Caco-2 (cell line): ENCODE results near the gene S1PR3. TPM values are rescaled to one million over a fixed set of nuclear protein-coding genes. Genes with fewer than 3 reads are reported as not detected.

ENCODE experiments used
- BruUV-seq: library from RNA; stranded (reverse); fragments of 400-500 nt; replicated peaks from 2 replicates; lab custom pipeline; 2021; lab: Mats Ljungman, UMichigan
- CTCF ChIA-PET: fragments of 300-600 bp; sonication (Branson Sonifier 250); formaldehyde crosslinking; loops from one replicate; lab custom pipeline; 2022; ENCODE audit warnings: antibody characterized with exemption; lab: Charles Lee
- POLR2A ChIA-PET: fragments of 300-600 bp; sonication (Branson Sonifier 250); formaldehyde crosslinking; loops from one replicate; lab custom pipeline; 2022; ENCODE audit warnings: antibody characterized with exemption; lab: Charles Lee
- DNase-seq, 2 experiments: peaks; one replicate each; pipeline versions ENCODE4 v3.0.0 to v3.0.0-alpha.2; 2020 to 2022
- H3K27me3 ChIP-seq: replicated peaks from 2 replicates; pipeline ENCODE4 v1.6.0; 2011; ENCODE audit warnings: low read length; ENCODE audit not compliant: control insufficient read depth, insufficient read depth
- H3K36me3 ChIP-seq: 2 replicates; pipeline ENCODE4 v1.5.1; 2011; ENCODE audit warnings: low read length; ENCODE audit not compliant: control insufficient read depth, insufficient read depth
- H3K4me1 ChIP-seq: fragments of 250-450 bp; sonication (Bioruptor Pico); 2 replicates; pipeline ENCODE4 v1.5.1; 2020; ENCODE audit warnings: mild to moderate bottlenecking
- H3K4me3 ChIP-seq: 2 replicates; pipeline ENCODE4 v1.5.1; 2011; ENCODE audit warnings: low read depth, mild to moderate bottlenecking, control low read depth, low read length
- H3K9me3 ChIP-seq: fragments of 250-450 bp; sonication (Bioruptor Pico); 2 replicates; pipeline ENCODE4 v1.5.1; 2020; ENCODE audit warnings: mild to moderate bottlenecking, moderate library complexity
- H3K27ac Mint-ChIP-seq: one replicate; pipeline ENCODE4 v1.8.0; 2022; ENCODE audit warnings: mixed read lengths; ENCODE audit not compliant: unreplicated experiment
- H3K27me3 Mint-ChIP-seq: one replicate; pipeline ENCODE4 v1.8.0; 2022; ENCODE audit warnings: mixed read lengths; ENCODE audit not compliant: insufficient read depth, unreplicated experiment
- H3K36me3 Mint-ChIP-seq: one replicate; pipeline ENCODE4 v1.8.0; 2022; ENCODE audit warnings: mild to moderate bottlenecking, mixed read lengths; ENCODE audit not compliant: insufficient read depth, unreplicated experiment
- H3K4me1 Mint-ChIP-seq: one replicate; pipeline ENCODE4 v1.8.0; 2022; ENCODE audit warnings: low read depth, mixed read lengths; ENCODE audit not compliant: unreplicated experiment
- H3K4me3 Mint-ChIP-seq: one replicate; pipeline ENCODE4 v1.8.0; 2022; ENCODE audit warnings: mild to moderate bottlenecking, moderate library complexity, mixed read lengths; ENCODE audit not compliant: unreplicated experiment
- H3K9me3 Mint-ChIP-seq: one replicate; pipeline ENCODE4 v1.8.0; 2022; ENCODE audit warnings: mixed read lengths; ENCODE audit not compliant: unreplicated experiment
- CTCF ChIP-seq, 2 experiments: fragments of 200-600 bp in 1 of 2; IDR thresholded peaks; 1 replicate in 1 of 2; 2 replicates in 1 of 2; pipeline versions ENCODE4 v1.5.1 to v1.8.0; 2011 to 2022; ENCODE audit warnings: antibody characterized with exemption in 1 of 2, control low read depth in 1 of 2, inconsistent platforms in 1 of 2, low read depth in 1 of 2, low read length in 1 of 2, mild to moderate bottlenecking in 1 of 2, moderate library complexity in 1 of 2; ENCODE audit not compliant: insufficient read depth in 1 of 2, severe bottlenecking in 1 of 2, unreplicated experiment in 1 of 2
- intact Hi-C: fragments of 100-400 bp; cut with micrococcal nuclease; formaldehyde crosslinking; loops from one replicate; pipeline ENCODE4 v1.10.0; 2022; ENCODE audit not compliant: unreplicated experiment
- total RNA-seq: library from RNA; stranded (reverse); gene quantifications from 2 replicates; pipeline ENCODE4 v1.2.3, GENCODE V29; 2022

The S1PR3 gene
- total RNA-seq, 1 experiment from 2014 or later = 1.00 TPM

- Mint-ChIP-seq H3K36me3 (no peaks in the 10 kb centered on the region), H3K4me3 (no peak overlapping the region)
- intact Hi-C loops = no loop called here
Measured at GRCh38 chr9:89037891-89038290, 46.6 kb downstream of the S1PR3 start.

GRCh38 chr9:89038382-89039103 lies 47.3 kb downstream of the S1PR3 start:
- no peaks in the 10 kb centered on the region for H3K36me3 Mint-ChIP-seq
- CTCF ChIA-PET = no interaction called here
- H3K9me3 Mint-ChIP-seq = no peaks in the 10 kb centered on the region
- no peak overlapping the region for H3K27ac Mint-ChIP-seq
- DNase-seq = no peak
- Histone ChIP-seq H3K36me3 (no peaks in the 10 kb centered on the region), H3K4me3 (no peak overlapping the region), H3K4me1 (no peaks in the 10 kb centered on the region), H3K9me3 (no peaks in the 10 kb centered on the region), H3K27me3 (no peaks in the 10 kb centered on the region)
- no TSS peak for BruUV-seq
- TF ChIP-seq CTCF (IDR thresholded peaks at IDR 0.05; ENCODE audit: insufficient read depth in 1 of 2, low read depth in 1 of 2, low read length in 1 of 2, severe bottlenecking in 1 of 2, unreplicated experiment in 1 of 2) = no peak
- intact Hi-C loops = no loop called here
- POLR2A ChIA-PET = no interaction called here
- no peak overlapping the region for H3K4me3 Mint-ChIP-seq
- no peaks in the 10 kb centered on the region for H3K27me3 Mint-ChIP-seq
- H3K4me1 Mint-ChIP-seq = no peaks in the 10 kb centered on the region

More at GRCh38 chr9:89037891-89038290, 46.6 kb downstream of the S1PR3 start:
- no TSS peak for BruUV-seq
- CTCF ChIA-PET = no interaction called here
- Histone ChIP-seq H3K4me1 (no peaks in the 10 kb centered on the region), H3K36me3 (no peaks in the 10 kb centered on the region), H3K4me3 (no peak overlapping the region), H3K9me3 (no peaks in the 10 kb centered on the region), H3K27me3 (no peaks in the 10 kb centered on the region)
- TF ChIP-seq CTCF (IDR thresholded peaks at IDR 0.05; ENCODE audit: insufficient read depth in 1 of 2, low read depth in 1 of 2, low read length in 1 of 2, severe bottlenecking in 1 of 2, unreplicated experiment in 1 of 2) = no peak
- POLR2A ChIA-PET = no interaction called here
- H3K27ac Mint-ChIP-seq = no peak overlapping the region
- no peaks in the 10 kb centered on the region for H3K4me1 Mint-ChIP-seq
- H3K27me3 Mint-ChIP-seq = no peaks in the 10 kb centered on the region
- no peaks in the 10 kb centered on the region for H3K9me3 Mint-ChIP-seq
- DNase-seq = no peak

- Mint-ChIP-seq H3K27me3 (no peaks in the 10 kb centered on the region), H3K4me1 (no peaks in the 10 kb centered on the region), H3K36me3 (no peaks in the 10 kb centered on the region), H3K9me3 (no peaks in the 10 kb centered on the region), H3K27ac (no peak overlapping the region), H3K4me3 (no peak overlapping the region)
- no peaks in the 10 kb centered on the region for H3K4me1 ChIP-seq
- DNase-seq = no peak
- no TSS peak for BruUV-seq
- CTCF ChIA-PET = no interaction called here
- H3K27me3 ChIP-seq = no peaks in the 10 kb centered on the region
- intact Hi-C loops = no loop called here
- no peak for TF ChIP-seq CTCF (IDR thresholded peaks at IDR 0.05; ENCODE audit: insufficient read depth in 1 of 2, low read depth in 1 of 2, low read length in 1 of 2, severe bottlenecking in 1 of 2, unreplicated experiment in 1 of 2)
- no peaks in the 10 kb centered on the region for H3K9me3 ChIP-seq
- no peaks in the 10 kb centered on the region for H3K36me3 ChIP-seq
- H3K4me3 ChIP-seq = no peak overlapping the region
- POLR2A ChIA-PET = no interaction called here
Measured at GRCh38 chr9:89039104-89039465, 47.8 kb downstream of the S1PR3 start.
